Keratinocyte (primary cell): ENCODE data around the gene TRIP13.

Experiments used
- CTCF ChIP-seq, 3 experiments: IDR thresholded peaks in 1 of 3; conservative IDR thresholded peaks in 1 of 3; optimal IDR thresholded peaks in 1 of 3; 2 replicates in 2 of 3; 3 replicates in 1 of 3; pipeline versions ENCODE3 to v1.5.1; 2011; ENCODE audit warnings: low read length in 3 of 3, mild to moderate bottlenecking in 3 of 3, moderate library complexity in 2 of 3, control low read depth in 1 of 3, inconsistent platforms in 1 of 3; ENCODE audit not compliant: insufficient read depth in 2 of 3; ENCODE audit errors: extremely low read depth in 1 of 3
- EZH2 ChIP-seq: IDR thresholded peaks from one replicate; pipeline ENCODE4 v1.6.1; 2012; ENCODE audit warnings: inconsistent platforms, mild to moderate bottlenecking, low read length, moderate library complexity

- TF ChIP-seq CTCF (optimal IDR thresholded peaks at IDR 0.05 in 1 of 3, IDR thresholded peaks at IDR 0.05 in 1 of 3, conservative IDR thresholded peaks at IDR 0.05 in 1 of 3; ENCODE audit: extremely low read depth in 1 of 3, insufficient read depth in 2 of 3, low read length in 3 of 3), result no peak
- no peak for TF ChIP-seq EZH2
Observed at GRCh38 chr5:963310-963672, 70.6 kb downstream of the TRIP13 start.
